Neural progenitor cell (in vitro differentiated cells): ENCODE data around the gene ASH1L. TPM values are rescaled to one million over a fixed set of nuclear protein-coding genes. Genes with fewer than 3 reads are reported as not detected.

Source experiments
- DNase-seq: peaks from one replicate; pipeline ENCODE4 v3.0.0-alpha.2; 2016; ENCODE audit warnings: low spot score
- H2AFZ ChIP-seq: fragments of 200-600 bp; sonication (generic); replicated peaks from 2 replicates; pipeline ENCODE4 v1.6.1; 2016; ENCODE audit warnings: antibody characterized with exemption
- H3F3A ChIP-seq: fragments of 200-600 bp; sonication (generic); 2 replicates; pipeline ENCODE4 v1.6.1; 2016; ENCODE audit warnings: antibody characterized with exemption, low read depth
- H3K27ac ChIP-seq: fragments of 200-600 bp; sonication (generic); 2 replicates; pipeline ENCODE4 v1.5.1; 2016; ENCODE audit warnings: mild to moderate bottlenecking
- H3K27me3 ChIP-seq: fragments of 200-600 bp; sonication (generic); 2 replicates; pipeline ENCODE4 v1.6.1; 2016; ENCODE audit warnings: mild to moderate bottlenecking, moderate library complexity
- H3K36me3 ChIP-seq: fragments of 200-600 bp; sonication (generic); 2 replicates; pipeline ENCODE4 v1.5.1; 2016
- H3K4me1 ChIP-seq: fragments of 200-600 bp; sonication (generic); 2 replicates; pipeline ENCODE4 v1.6.1; 2016; ENCODE audit warnings: mixed run types
- H3K4me2 ChIP-seq: fragments of 200-600 bp; sonication (generic); 2 replicates; pipeline ENCODE4 v1.6.1; 2016
- H3K4me3 ChIP-seq: fragments of 200-600 bp; sonication (generic); 2 replicates; pipeline ENCODE4 v1.5.1; 2016
- H3K79me2 ChIP-seq: fragments of 200-600 bp; sonication (generic); 2 replicates; pipeline ENCODE4 v1.6.1; 2016; ENCODE audit warnings: low read depth
- H3K9ac ChIP-seq: fragments of 200-600 bp; sonication (generic); 2 replicates; pipeline ENCODE4 v1.6.1; 2016
- H3K9me3 ChIP-seq: fragments of 200-600 bp; sonication (generic); 2 replicates; pipeline ENCODE4 v1.5.1; 2016; ENCODE audit warnings: low read depth
- H4K20me1 ChIP-seq: fragments of 200-600 bp; sonication (generic); 2 replicates; pipeline ENCODE4 v1.6.1; 2016; ENCODE audit warnings: low read depth
- H3K27ac Mint-ChIP-seq: 3 replicates; pipeline ENCODE4 v1.8.0; 2021; ENCODE audit warnings: mixed read lengths
- H3K27me3 Mint-ChIP-seq: 2 replicates; pipeline ENCODE4 v1.8.0; 2022; ENCODE audit warnings: low read depth, mild to moderate bottlenecking, inconsistent platforms, moderate library complexity, mixed read lengths; ENCODE audit not compliant: insufficient read depth
- H3K36me3 Mint-ChIP-seq: 3 replicates; pipeline ENCODE4 v1.8.0; 2021; ENCODE audit warnings: mixed read lengths
- H3K4me1 Mint-ChIP-seq: 3 replicates; pipeline ENCODE4 v1.8.0; 2021; ENCODE audit warnings: mixed read lengths
- H3K4me3 Mint-ChIP-seq: 3 replicates; pipeline ENCODE4 v1.8.0; 2021; ENCODE audit warnings: mild to moderate bottlenecking, moderate library complexity, mixed read lengths
- H3K9me3 Mint-ChIP-seq: 3 replicates; pipeline ENCODE4 v1.8.0; 2020; ENCODE audit warnings: mixed read lengths
- CTCF ChIP-seq: fragments of 200-600 bp; sonication (generic); IDR thresholded peaks from 2 replicates; pipeline ENCODE4 v1.5.1; 2017; ENCODE audit warnings: antibody characterized with exemption, mild to moderate bottlenecking
- EZH2 ChIP-seq: fragments of 200-600 bp; sonication (generic); IDR thresholded peaks from 2 replicates; pipeline ENCODE4 v1.6.1; 2017; ENCODE audit warnings: antibody characterized with exemption, mild to moderate bottlenecking, moderate library complexity
- EZH2phosphoT487 ChIP-seq: fragments of 200-600 bp; sonication (generic); IDR thresholded peaks from 2 replicates; pipeline ENCODE4 v1.6.1; 2017; ENCODE audit warnings: antibody characterized with exemption
- total RNA-seq: library from RNA; depleted of rRNA; stranded (reverse); fragments of >200 nt; gene quantifications from 2 replicates; pipeline ENCODE4 v1.2.3, GENCODE V29; 2015; ENCODE audit warnings: low replicate concordance

ASH1L gene
- total RNA-seq, 1 donor from 2014 or later: 42.1 TPM

GRCh38 chr1:155323729-155324036 is 238.9 kb downstream of the ASH1L start:
- H3K4me2 ChIP-seq: peak overlapping the region; percentile 87
- Mint-ChIP-seq H3K27ac (no peak overlapping the region), H3K27me3 (peaks cover 7% of the 10 kb centered on the region), H3K4me3 (peak overlapping the region; percentile 91), H3K36me3 (peaks cover 16% of the 10 kb centered on the region), H3K9me3 (no peaks in the 10 kb centered on the region), H3K4me1 (peaks cover 39% of the 10 kb centered on the region)
- peaks cover 43% of the 10 kb centered on the region for H4K20me1 ChIP-seq
- peaks cover 24% of the 10 kb centered on the region for H3K79me2 ChIP-seq
- peaks cover 19% of the 10 kb centered on the region for H3K4me1 ChIP-seq
- TF ChIP-seq EZH2 (no peak), CTCF (no peak), EZH2phosphoT487 (no peak)
- H2AFZ ChIP-seq: peak overlapping the region; percentile 91
- no peaks in the 10 kb centered on the region for H3K36me3 ChIP-seq
- H3K27me3 ChIP-seq: no peaks in the 10 kb centered on the region
- H3K4me3 ChIP-seq: peak overlapping the region; percentile 82
- peaks cover 62% of the 10 kb centered on the region for H3F3A ChIP-seq
- peak; percentile 94 for DNase-seq
- H3K27ac ChIP-seq: peak overlapping the region; percentile 88
- H3K9me3 ChIP-seq: no peaks in the 10 kb centered on the region
- H3K9ac ChIP-seq: no peak overlapping the region

- peak overlapping the region; percentile 87 for H3K4me2 ChIP-seq
- Mint-ChIP-seq H3K9me3 (no peaks in the 10 kb centered on the region), H3K36me3 (peaks cover 21% of the 10 kb centered on the region), H3K27ac (no peak overlapping the region), H3K4me1 (peaks cover 39% of the 10 kb centered on the region), H3K27me3 (peaks cover 7% of the 10 kb centered on the region), H3K4me3 (peak overlapping the region; percentile 91)
- peak overlapping the region; percentile 82 for H3K4me3 ChIP-seq
- peak overlapping the region; percentile 88 for H3K27ac ChIP-seq
- no peaks in the 10 kb centered on the region for H3K36me3 ChIP-seq
- peak; percentile 95 for DNase-seq
- H3K4me1 ChIP-seq: peaks cover 19% of the 10 kb centered on the region
- peaks cover 43% of the 10 kb centered on the region for H4K20me1 ChIP-seq
- H3K9ac ChIP-seq: no peak overlapping the region
- peaks cover 68% of the 10 kb centered on the region for H3F3A ChIP-seq
- H2AFZ ChIP-seq: no peak overlapping the region
- no peaks in the 10 kb centered on the region for H3K27me3 ChIP-seq
- H3K79me2 ChIP-seq: peaks cover 24% of the 10 kb centered on the region
- TF ChIP-seq CTCF (peak; percentile 95), EZH2 (no peak)
- no peaks in the 10 kb centered on the region for H3K9me3 ChIP-seq
Observed at GRCh38 chr1:155322953-155323728, 239.5 kb downstream of the ASH1L start.

- H2AFZ ChIP-seq: no peak overlapping the region
- H3K27ac Mint-ChIP-seq: peak overlapping the region; percentile 50
- TF ChIP-seq EZH2phosphoT487 (no peak), EZH2 (no peak), CTCF (no peak)
- H3K36me3 Mint-ChIP-seq: peaks cover 25% of the 10 kb centered on the region
- H3K4me1 Mint-ChIP-seq: peaks cover 39% of the 10 kb centered on the region
- peaks cover 73% of the 10 kb centered on the region for H3F3A ChIP-seq
- H3K9me3 ChIP-seq: no peaks in the 10 kb centered on the region
- H3K9me3 Mint-ChIP-seq: no peaks in the 10 kb centered on the region
- H3K4me1 ChIP-seq: peaks cover 19% of the 10 kb centered on the region
- H3K79me2 ChIP-seq: peaks cover 24% of the 10 kb centered on the region
- H3K27ac ChIP-seq: peak overlapping the region; percentile 47
- H3K9ac ChIP-seq: no peak overlapping the region
- peak overlapping the region; percentile 87 for H3K4me2 ChIP-seq
- peaks cover 7% of the 10 kb centered on the region for H3K27me3 Mint-ChIP-seq
- H3K27me3 ChIP-seq: no peaks in the 10 kb centered on the region
- peak; percentile 64 for DNase-seq
- peak overlapping the region; percentile 86 for H3K4me3 Mint-ChIP-seq
- H3K36me3 ChIP-seq: no peaks in the 10 kb centered on the region
- H4K20me1 ChIP-seq: peaks cover 45% of the 10 kb centered on the region
- peak overlapping the region; percentile 82 for H3K4me3 ChIP-seq
Observed at GRCh38 chr1:155322571-155322952, 240.0 kb downstream of the ASH1L start.
